ENCODE data around the gene STX1B. TPM values are rescaled to one million over a fixed set of nuclear protein-coding genes. Genes with fewer than 3 reads are reported as not detected.
"Not testable (repeated sequence)": the region's sequence is repeated elsewhere in the genome, so short reads cannot be mapped to it uniquely, and the experiment has no call there.

The STX1B gene
- total and polyA plus RNA-seq, 3 experiments from 2014 or later = 0.03 to 0.79 (median 0.40) TPM

GRCh38 chr16:30942426-30942806 is 68.0 kb downstream of the STX1B start:
- H3K36me3 Mint-ChIP-seq = peaks cover 0 to 18% (median 4%) of the 10 kb centered on the region in 3 donors
- H3K27me3 Mint-ChIP-seq = no peaks in the 10 kb centered on the region
- peak overlapping the region in 1 of 7 donors; percentile 52 for H3K4me3 Mint-ChIP-seq
- Histone ChIP-seq H3K4me3 (ENCODE audit: low read length) (no peak overlapping the region), H3K27me3 (ENCODE audit: insufficient read depth, low read length, poor library complexity, severe bottlenecking) (no peaks in the 10 kb centered on the region), H3K36me3 (ENCODE audit: insufficient read depth, low read length) (no peaks in the 10 kb centered on the region), H3K27ac (ENCODE audit: low read depth, low read length) (no peak overlapping the region), H3K9me3 (ENCODE audit: low read length) (no peaks in the 10 kb centered on the region), H3K4me1 (ENCODE audit: insufficient read depth, low read length) (peaks cover 7% of the 10 kb centered on the region)
- H3K9me3 Mint-ChIP-seq = no peaks in the 10 kb centered on the region
- POLR2A ChIA-PET = interaction anchor here (0.8 kb wide), 1 partner anchor 8 kb away, joined by 3 read pairs; no protein-coding TSS in a partner anchor
- peaks cover 10 to 21% (median 14%) of the 10 kb centered on the region in 3 donors for H3K4me1 Mint-ChIP-seq
- no peak for DNase-seq
- peak overlapping the region in 5 of 8 donors; percentile 34 to 93 (median 57) for H3K27ac Mint-ChIP-seq
- CTCF ChIA-PET = interaction anchor here (0.9 to 6.9 kb wide), 13 partner anchors 8 to 231 kb away, joined by 3 to 50 read pairs (median 5); no protein-coding TSS in a partner anchor

GRCh38 chr16:30941600-30942425 is 68.6 kb downstream of the STX1B start:
- DNase-seq = peak; percentile 53 to 74 (median 55)
- ChIA-PET POLR2A (interaction anchor here (0.8 kb wide), 1 partner anchor 8 kb away, joined by 3 read pairs; no protein-coding TSS in a partner anchor), CTCF (interaction anchor here (0.6 to 6.9 kb wide), 16 partner anchors 8 to 231 kb away, joined by 3 to 50 read pairs (median 5); no protein-coding TSS in a partner anchor)
- Histone ChIP-seq H3K4me1 (ENCODE audit: insufficient read depth, low read length) (peaks cover 7% of the 10 kb centered on the region), H3K27me3 (ENCODE audit: insufficient read depth, low read length, poor library complexity, severe bottlenecking) (no peaks in the 10 kb centered on the region), H3K4me3 (ENCODE audit: low read length) (no peak overlapping the region), H3K27ac (ENCODE audit: low read depth, low read length) (no peak overlapping the region), H3K9me3 (ENCODE audit: low read length) (no peaks in the 10 kb centered on the region), H3K36me3 (ENCODE audit: insufficient read depth, low read length) (no peaks in the 10 kb centered on the region)
- H3K27ac Mint-ChIP-seq = peak overlapping the region in 4 of 8 donors; percentile 50 to 84 (median 59)
- peaks cover 10 to 24% (median 14%) of the 10 kb centered on the region in 3 donors for H3K4me1 Mint-ChIP-seq
- peaks cover 0 to 18% (median 4%) of the 10 kb centered on the region in 3 donors for H3K36me3 Mint-ChIP-seq
- H3K4me3 Mint-ChIP-seq = peak overlapping the region in 4 of 7 donors; percentile 34 to 84 (median 51)
- H3K9me3 Mint-ChIP-seq = no peaks in the 10 kb centered on the region
- H3K27me3 Mint-ChIP-seq = no peaks in the 10 kb centered on the region

GRCh38 chr16:30939571-30939970 is 70.9 kb downstream of the STX1B start:
- not testable (repeated sequence) for DNase-seq; H3K4me3 Mint-ChIP-seq; H3K4me3 ChIP-seq (ENCODE audit: low read length); H3K36me3 ChIP-seq (ENCODE audit: insufficient read depth, low read length); H3K27ac ChIP-seq (ENCODE audit: low read depth, low read length); H3K27me3 ChIP-seq (ENCODE audit: insufficient read depth, low read length, poor library complexity, severe bottlenecking); H3K27me3 Mint-ChIP-seq; H3K9me3 Mint-ChIP-seq; H3K9me3 ChIP-seq (ENCODE audit: low read length)
- H3K27ac Mint-ChIP-seq = peak overlapping the region in 1 of 8 donors; percentile 88
- ChIA-PET POLR2A (interaction anchor here (0.7 kb wide), 1 partner anchor 173 kb away, joined by 5 read pairs; no protein-coding TSS in a partner anchor), CTCF (interaction anchor here (1.1 to 6.9 kb wide), 3 partner anchors 15 to 95 kb away, joined by 5 to 50 read pairs (median 16); no protein-coding TSS in a partner anchor)
- H3K36me3 Mint-ChIP-seq = peaks cover 0 to 21% (median 5%) of the 10 kb centered on the region in 3 donors
- H3K4me1 Mint-ChIP-seq = peaks cover 19 to 38% (median 20%) of the 10 kb centered on the region in 3 donors
- H3K4me1 ChIP-seq (ENCODE audit: insufficient read depth, low read length) = peaks cover 12% of the 10 kb centered on the region

Other genes with a start within 250 kb of the STX1B start
- 1 to 10 TPM; 6.5 to 6.9 TPM for gene CFAP119, start 248.6 kb downstream of the STX1B start, total RNA-seq
- 0.25 TPM for gene CFAP119, start 248.6 kb downstream of the STX1B start, polyA plus RNA-seq
- gene RNF40, start 248.3 kb downstream of the STX1B start, total RNA-seq = 100 to 1,000 TPM; 152 to 157 TPM
- 61.9 TPM for gene RNF40, start 248.3 kb downstream of the STX1B start, polyA plus RNA-seq
- 1 to 10 TPM; 5.6 to 5.7 TPM for gene ZNF629, start 223.4 kb downstream of the STX1B start, total RNA-seq
- gene ZNF629, start 223.4 kb downstream of the STX1B start, polyA plus RNA-seq = 1.1 TPM
- 10 to 100 TPM; 31.7 to 35.0 TPM for gene BCL7C, start 116.6 kb downstream of the STX1B start, total RNA-seq
- gene BCL7C, start 116.6 kb downstream of the STX1B start, polyA plus RNA-seq = 52.3 TPM
- under 1 TPM in 1 of 2 experiments, not detected in 1; 0.33 TPM for gene CTF1, start 114.0 kb downstream of the STX1B start, total RNA-seq
- not detected for gene CTF1, start 114.0 kb downstream of the STX1B start, polyA plus RNA-seq
- gene FBXL19, start 87.1 kb downstream of the STX1B start, total RNA-seq = 10 to 100 TPM; 28.7 to 29.2 TPM
- 0.25 TPM for gene FBXL19, start 87.1 kb downstream of the STX1B start, polyA plus RNA-seq
- gene ORAI3, start 61.6 kb downstream of the STX1B start, total RNA-seq = 1 to 10 TPM; 8.5 to 8.8 TPM
- 25.8 TPM for gene ORAI3, start 61.6 kb downstream of the STX1B start, polyA plus RNA-seq
- gene SETD1A, start 52.9 kb downstream of the STX1B start, total RNA-seq = 10 to 100 TPM; 24.7 to 28.8 TPM
- 2.6 TPM for gene SETD1A, start 52.9 kb downstream of the STX1B start, polyA plus RNA-seq
- 1 to 10 TPM; 1.6 to 2.1 TPM for gene HSD3B7, start 25.4 kb downstream of the STX1B start, total RNA-seq
- gene HSD3B7, start 25.4 kb downstream of the STX1B start, polyA plus RNA-seq = not detected
- 10 to 100 TPM; 53.0 to 55.0 TPM for gene STX4, start 22.9 kb upstream of the STX1B start, total RNA-seq
- 34.5 TPM for gene STX4, start 22.9 kb upstream of the STX1B start, polyA plus RNA-seq
- 10 to 100 TPM; 15.9 to 20.5 TPM for gene ZNF668, start 63.6 kb upstream of the STX1B start, total RNA-seq
- gene ZNF668, start 63.6 kb upstream of the STX1B start, polyA plus RNA-seq = 8.7 TPM
- 10 to 100 TPM; 23.4 to 25.9 TPM for gene ZNF646, start 63.8 kb upstream of the STX1B start, total RNA-seq
- 9.3 TPM for gene ZNF646, start 63.8 kb upstream of the STX1B start, polyA plus RNA-seq
- 1 to 10 TPM; 3.3 to 4.6 TPM for gene PRSS53, start 78.3 kb upstream of the STX1B start, total RNA-seq
- gene PRSS53, start 78.3 kb upstream of the STX1B start, polyA plus RNA-seq = 0.59 TPM
- gene VKORC1, start 84.2 kb upstream of the STX1B start, total RNA-seq = 10 to 100 TPM; 66.0 to 74.3 TPM
- gene VKORC1, start 84.2 kb upstream of the STX1B start, polyA plus RNA-seq = 124 TPM
- gene BCKDK, start 97.7 kb upstream of the STX1B start, total RNA-seq = 10 to 100 TPM; 40.0 to 42.5 TPM
- 29.4 TPM for gene BCKDK, start 97.7 kb upstream of the STX1B start, polyA plus RNA-seq
- gene KAT8, start 107.0 kb upstream of the STX1B start, total RNA-seq = 10 to 100 TPM; 56.1 to 58.6 TPM
- gene KAT8, start 107.0 kb upstream of the STX1B start, polyA plus RNA-seq = 67.3 TPM
- not detected for gene PRSS8, start 125.1 kb upstream of the STX1B start, total RNA-seq
- gene PRSS8, start 125.1 kb upstream of the STX1B start, polyA plus RNA-seq = not detected
- under 1 TPM; 0.44 to 0.61 TPM for gene PRSS36, start 139.4 kb upstream of the STX1B start, total RNA-seq
- gene PRSS36, start 139.4 kb upstream of the STX1B start, polyA plus RNA-seq = 3.1 TPM
- gene FUS, start 169.5 kb upstream of the STX1B start, total RNA-seq = 100 to 1,000 TPM; 621 to 671 TPM
- 163 TPM for gene FUS, start 169.5 kb upstream of the STX1B start, polyA plus RNA-seq
- 1 to 10 TPM; 4.5 to 5.9 TPM for gene PYCARD, start 192.1 kb upstream of the STX1B start, total RNA-seq
- 77.8 TPM for gene PYCARD, start 192.1 kb upstream of the STX1B start, polyA plus RNA-seq
- gene TRIM72, start 203.5 kb upstream of the STX1B start, total RNA-seq = not detected
- not detected for gene TRIM72, start 203.5 kb upstream of the STX1B start, polyA plus RNA-seq
- gene PYDC1, start 206.5 kb upstream of the STX1B start, total RNA-seq = not detected
- gene PYDC1, start 206.5 kb upstream of the STX1B start, polyA plus RNA-seq = not detected
- gene ITGAM, start 249.3 kb upstream of the STX1B start, total RNA-seq = 1 to 10 TPM; 1.7 to 1.8 TPM
- gene ITGAM, start 249.3 kb upstream of the STX1B start, polyA plus RNA-seq = 23.3 TPM

All from CD8-positive, alpha-beta memory T cell (primary cell).